Type B pancreatic cell (in vitro differentiated cells): ENCODE measurements around the gene TUFT1. TPM values are rescaled to one million over a fixed set of nuclear protein-coding genes. Genes with fewer than 3 reads are reported as not detected.
A peak's percentile ranks its signal among the peaks of the same experiment; 100 is the strongest.

ENCODE experiments used
- DNase-seq: peaks from one replicate; pipeline ENCODE4 v3.0.0; 2021; ENCODE audit warnings: mixed read lengths; ENCODE audit not compliant: unreplicated experiment; ENCODE audit errors: extremely low spot score
- H3K27ac Mint-ChIP-seq: 2 replicates; pipeline ENCODE4 v1.8.0; 2021; ENCODE audit warnings: mild to moderate bottlenecking, mixed read lengths
- H3K27me3 Mint-ChIP-seq: 2 replicates; pipeline ENCODE4 v1.8.0; 2021; ENCODE audit warnings: mixed read lengths
- H3K36me3 Mint-ChIP-seq: 2 replicates; pipeline ENCODE4 v1.8.0; 2021; ENCODE audit warnings: mixed read lengths
- H3K4me1 Mint-ChIP-seq: one replicate; pipeline ENCODE4 v1.8.0; 2021; ENCODE audit warnings: mixed read lengths; ENCODE audit not compliant: unreplicated experiment
- H3K4me3 Mint-ChIP-seq: 2 replicates; pipeline ENCODE4 v1.8.0; 2021; ENCODE audit warnings: mild to moderate bottlenecking, mixed read lengths
- H3K9me3 Mint-ChIP-seq: 2 replicates; pipeline ENCODE4 v1.8.0; 2021; ENCODE audit warnings: mixed read lengths
- CTCF ChIP-seq: fragments of 200-600 bp; sonication (generic); conservative IDR thresholded peaks from 2 replicates; pipeline ENCODE4 v1.5.0; 2021; ENCODE audit warnings: antibody characterized with exemption, mild to moderate bottlenecking
- total RNA-seq: library from RNA; stranded (reverse); gene quantifications from 2 replicates; pipeline ENCODE4 v1.2.1, GENCODE V29; 2021; ENCODE audit warnings: low replicate concordance

Gene TUFT1
- total RNA-seq, 1 donor from 2014 or later: 15.5 TPM

GRCh38 chr1:151606384-151606783 lies 66.3 kb downstream of the TUFT1 start:
- H3K27ac Mint-ChIP-seq: peak overlapping the region; percentile 12
- H3K4me3 Mint-ChIP-seq: no peak overlapping the region
- H3K27me3 Mint-ChIP-seq: peaks cover 5% of the 10 kb centered on the region
- H3K9me3 Mint-ChIP-seq: no peaks in the 10 kb centered on the region
- peaks cover 10% of the 10 kb centered on the region for H3K4me1 Mint-ChIP-seq
- H3K36me3 Mint-ChIP-seq: no peaks in the 10 kb centered on the region
- no peak for DNase-seq
- TF ChIP-seq CTCF: no peak

- H3K27me3 Mint-ChIP-seq: peaks cover 5% of the 10 kb centered on the region
- peaks cover 14% of the 10 kb centered on the region for H3K4me1 Mint-ChIP-seq
- H3K27ac Mint-ChIP-seq: peak overlapping the region; percentile 12
- TF ChIP-seq CTCF: no peak
- H3K36me3 Mint-ChIP-seq: no peaks in the 10 kb centered on the region
- no peaks in the 10 kb centered on the region for H3K9me3 Mint-ChIP-seq
- H3K4me3 Mint-ChIP-seq: no peak overlapping the region
- DNase-seq: no peak
Observed at GRCh38 chr1:151606857-151607256, 66.7 kb downstream of the TUFT1 start.

GRCh38 chr1:151610142-151610541 lies 70.0 kb downstream of the TUFT1 start:
- TF ChIP-seq CTCF: no peak

GRCh38 chr1:151611288-151611790 lies 71.2 kb downstream of the TUFT1 start:
- TF ChIP-seq CTCF: no peak
- peak overlapping the region; percentile 88 for H3K4me3 Mint-ChIP-seq
- H3K9me3 Mint-ChIP-seq: no peaks in the 10 kb centered on the region
- H3K27me3 Mint-ChIP-seq: peaks cover 2% of the 10 kb centered on the region
- peaks cover 27% of the 10 kb centered on the region for H3K4me1 Mint-ChIP-seq
- no peak for DNase-seq
- peak overlapping the region; percentile 95 for H3K27ac Mint-ChIP-seq
- H3K36me3 Mint-ChIP-seq: peaks cover 4% of the 10 kb centered on the region

More at GRCh38 chr1:151610142-151610541, 70.0 kb downstream of the TUFT1 start:
- Mint-ChIP-seq H3K4me3 (no peak overlapping the region), H3K4me1 (peaks cover 23% of the 10 kb centered on the region), H3K9me3 (no peaks in the 10 kb centered on the region), H3K36me3 (no peaks in the 10 kb centered on the region), H3K27me3 (peaks cover 5% of the 10 kb centered on the region), H3K27ac (no peak overlapping the region)
- no peak for DNase-seq

GRCh38 chr1:151611832-151612500 lies 71.9 kb downstream of the TUFT1 start, which contains the start of gene SNX27:
TSS of gene SNX27 (plus strand) at chr1:151612050. CDS start at chr1:151612202, 152 bp downstream.
- Mint-ChIP-seq H3K36me3 (peaks cover 4% of the 10 kb centered on the region), H3K9me3 (no peaks in the 10 kb centered on the region), H3K27me3 (no peaks in the 10 kb centered on the region), H3K27ac (peak within 1 kb of the TSS; percentile 95), H3K4me1 (peaks cover 32% of the 10 kb centered on the region), H3K4me3 (peak within 1 kb of the TSS; percentile 97)
- DNase-seq: peak; percentile 93
- no peak for TF ChIP-seq CTCF
